GM18498 (cell line): ENCODE results near the gene KLHL29.

Experiments
- ATAC-seq: cut with Tn5 transposase; IDR thresholded peaks from one replicate; pipeline ENCODE4 v1.9.1; 2021; ENCODE audit warnings: mild to moderate bottlenecking, moderate library complexity; ENCODE audit not compliant: unreplicated experiment

KLHL29 gene

DNA sequence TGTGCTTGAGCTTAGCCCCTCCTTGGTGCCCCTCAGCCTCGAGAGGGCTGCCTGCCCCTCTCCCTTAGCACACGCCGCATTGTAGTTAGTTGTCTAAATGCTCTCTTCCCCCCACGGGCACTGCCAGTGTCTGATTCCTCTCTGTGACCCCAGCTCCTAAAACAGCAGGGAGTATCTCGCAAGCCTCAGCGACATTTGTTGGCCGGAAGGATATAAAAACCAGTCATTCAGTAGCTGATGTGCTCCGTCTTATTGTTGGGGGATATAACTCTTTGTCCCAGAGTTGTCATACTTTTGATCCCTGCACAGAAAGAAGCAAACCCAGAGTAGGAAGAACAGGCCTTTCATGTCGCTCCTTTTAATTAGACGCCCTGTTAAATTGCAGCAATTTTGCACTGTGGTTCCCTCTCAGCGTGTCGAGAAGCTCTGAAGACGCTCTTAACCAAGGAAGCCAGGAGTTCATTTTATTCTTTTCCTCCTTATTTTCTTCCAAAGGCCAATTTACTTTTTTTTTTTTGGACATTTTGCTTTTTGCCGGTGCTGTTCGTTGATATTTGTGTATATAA lies 201.8 kb downstream of the KLHL29 start:
- no peak for ATAC-seq

DNA sequence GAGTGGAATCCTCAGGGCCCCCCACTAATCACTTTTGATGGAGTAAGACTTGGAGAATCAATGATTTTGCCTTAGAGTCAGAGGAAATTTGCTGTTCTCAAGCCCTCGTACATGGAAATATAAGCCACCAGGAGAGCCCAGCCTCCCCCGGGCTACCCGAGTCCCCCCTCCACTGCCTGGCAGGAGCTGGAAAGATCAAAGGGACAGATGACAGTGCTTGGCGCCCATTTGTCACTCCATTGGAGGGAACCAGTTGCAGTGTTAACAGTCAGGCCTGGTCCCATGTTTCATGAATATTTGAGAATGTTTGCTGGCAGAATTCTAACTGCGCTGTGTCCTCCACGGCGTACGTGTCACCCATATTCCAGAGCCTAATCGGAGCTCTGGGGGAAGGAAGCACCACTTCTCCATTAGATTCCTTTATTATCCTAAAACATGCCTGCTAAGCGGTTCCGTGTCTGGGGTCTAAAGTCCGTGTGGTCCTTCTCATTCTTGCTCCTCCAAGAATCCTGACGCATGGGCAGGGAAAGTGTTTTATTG lies 202.4 kb downstream of the KLHL29 start:
- no peak for ATAC-seq

DNA sequence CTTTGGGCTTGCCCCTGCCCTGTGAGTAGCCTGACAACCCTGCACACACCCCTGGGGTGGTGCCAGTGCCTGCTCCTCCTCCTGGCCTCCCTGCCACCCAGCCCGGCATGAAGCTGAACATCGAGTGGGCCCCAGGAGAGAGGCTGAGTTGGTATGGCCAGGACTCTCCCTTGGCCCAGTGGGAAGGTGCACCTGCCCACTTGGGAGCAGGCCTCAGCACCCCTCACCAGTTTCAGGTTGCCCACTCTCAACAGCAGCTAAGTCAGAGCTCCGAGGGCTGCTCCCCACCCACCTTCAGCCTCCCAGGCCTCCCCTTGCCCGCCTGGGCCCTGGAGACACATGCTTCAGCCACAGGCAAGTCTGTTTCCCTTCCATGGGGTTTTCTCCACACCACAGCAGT lies 203.1 kb downstream of the KLHL29 start:
- ATAC-seq: no peak

DNA sequence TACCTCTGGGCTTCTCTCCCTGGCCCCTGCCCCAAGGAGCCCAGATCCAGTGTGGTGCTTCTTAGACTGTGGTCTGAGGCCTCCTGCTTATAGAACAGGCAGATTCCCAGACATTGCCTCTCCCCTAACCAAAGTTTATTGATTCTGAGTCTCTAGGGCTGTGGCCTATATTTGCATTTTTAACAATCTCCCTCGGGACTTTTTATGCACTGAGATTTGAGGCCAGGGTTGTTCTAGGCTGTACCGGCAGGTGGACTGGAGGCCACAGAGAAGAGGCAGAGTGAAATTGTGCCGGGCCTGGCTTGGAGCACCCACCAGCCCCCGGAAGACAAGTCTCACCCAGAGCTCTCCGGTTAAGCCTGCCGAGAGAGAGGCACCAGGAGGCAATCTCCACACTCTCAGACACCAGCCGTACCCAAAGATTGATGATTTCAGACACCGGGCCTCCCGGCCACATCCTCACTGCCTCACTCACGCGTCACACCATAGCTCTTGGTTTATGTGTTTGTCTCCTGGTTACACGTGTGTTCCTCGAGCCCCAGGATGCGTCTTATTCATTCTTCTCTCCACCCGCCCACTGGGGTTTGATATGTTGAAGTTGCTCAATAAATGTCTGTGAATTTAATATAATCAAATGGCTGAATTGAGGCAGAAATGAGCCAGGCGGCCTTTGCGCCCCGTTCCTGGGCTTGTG lies 203.7 kb downstream of the KLHL29 start:
- no peak for ATAC-seq

DNA sequence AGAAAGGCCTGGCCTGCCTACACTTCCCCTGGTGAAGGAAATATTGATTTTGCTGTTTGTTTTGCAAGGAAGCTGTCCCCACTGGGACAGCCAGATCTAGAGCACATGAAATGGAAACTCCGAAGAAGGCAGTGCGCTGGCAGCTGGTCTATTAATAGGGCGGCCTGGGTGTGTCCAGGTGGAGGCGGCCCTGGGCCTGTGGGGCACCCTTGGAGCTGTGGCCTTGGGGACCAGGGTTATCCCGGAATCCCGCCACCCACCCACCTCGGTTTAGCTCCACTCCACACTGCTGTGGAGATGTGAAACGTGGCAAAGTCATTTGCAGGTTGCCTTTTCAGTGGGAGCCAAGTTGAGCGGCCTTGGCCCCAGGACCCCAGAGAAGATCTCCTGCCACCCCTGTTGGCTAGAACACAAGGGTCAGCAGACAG lies 204.3 kb downstream of the KLHL29 start:
- ATAC-seq: no peak

DNA sequence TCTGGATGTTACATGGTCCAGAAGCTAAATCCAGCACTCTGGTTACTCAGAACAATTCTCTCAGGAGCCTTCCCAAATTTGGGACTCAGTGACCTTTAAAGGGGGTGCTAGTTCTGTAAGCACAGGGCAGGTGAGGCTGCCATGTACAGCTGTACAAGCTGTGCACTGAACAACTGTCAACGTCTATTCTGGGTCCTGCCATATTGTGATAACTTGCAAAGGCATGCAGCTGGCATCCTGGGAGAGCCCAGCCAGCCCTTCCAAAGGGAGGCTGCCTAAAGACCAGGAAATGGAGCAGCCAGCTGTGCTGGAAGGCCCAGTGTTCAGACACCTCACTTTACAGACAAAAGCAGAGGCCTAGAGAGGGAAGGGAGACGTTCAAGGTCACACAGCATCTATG lies 204.8 kb downstream of the KLHL29 start:
- no peak for ATAC-seq

DNA sequence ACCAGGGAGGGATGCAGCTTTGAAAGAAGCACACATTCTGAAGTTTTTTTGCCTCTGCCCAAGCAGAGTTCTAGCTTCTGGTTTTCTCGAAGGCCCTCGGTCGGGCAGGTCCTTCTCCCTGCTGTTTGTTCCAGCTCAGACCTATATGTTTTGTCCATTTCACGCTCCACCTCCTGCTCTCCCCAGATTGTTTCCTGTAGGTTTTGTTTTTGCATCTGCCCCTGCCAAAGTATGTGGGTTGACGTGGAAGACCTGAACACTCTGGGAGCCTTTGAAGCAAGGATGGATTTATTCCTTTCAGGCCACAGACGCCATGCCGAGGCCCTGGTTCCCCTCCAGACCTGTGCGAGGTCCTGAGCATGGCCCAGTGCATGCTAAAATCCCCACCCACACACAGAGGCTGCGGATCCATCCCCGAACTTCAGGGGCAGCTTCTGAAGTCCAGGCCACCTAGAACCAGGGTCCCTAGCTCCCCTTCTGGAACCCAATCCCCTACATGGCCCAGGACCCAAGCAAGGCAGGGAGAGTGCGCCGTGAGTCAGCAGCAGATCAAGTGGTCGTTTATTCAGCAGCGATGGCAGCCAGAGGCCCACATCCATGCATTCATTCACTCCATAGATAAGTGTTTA lies 205.4 kb downstream of the KLHL29 start:
- no peak for ATAC-seq

DNA sequence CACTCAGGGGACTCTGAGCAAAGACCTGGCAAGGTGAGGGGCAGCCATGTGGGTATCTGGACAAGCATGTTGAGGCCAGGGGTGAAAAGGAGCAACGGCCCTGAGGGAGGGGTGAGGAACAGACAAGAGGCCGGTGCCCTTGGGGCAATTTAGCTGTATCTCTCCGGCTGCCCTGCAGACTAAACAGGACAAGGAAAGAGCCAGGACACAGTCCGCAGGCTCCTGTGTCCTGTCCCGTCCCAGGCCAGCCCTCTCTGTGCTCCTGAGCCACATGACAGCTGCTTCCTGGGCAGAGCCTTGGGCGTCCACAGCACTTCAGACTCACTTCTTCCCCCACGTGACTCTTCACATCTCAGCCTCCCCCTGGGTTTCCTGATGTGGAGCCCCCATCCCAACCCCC lies 206.1 kb downstream of the KLHL29 start:
- ATAC-seq: no peak

DNA sequence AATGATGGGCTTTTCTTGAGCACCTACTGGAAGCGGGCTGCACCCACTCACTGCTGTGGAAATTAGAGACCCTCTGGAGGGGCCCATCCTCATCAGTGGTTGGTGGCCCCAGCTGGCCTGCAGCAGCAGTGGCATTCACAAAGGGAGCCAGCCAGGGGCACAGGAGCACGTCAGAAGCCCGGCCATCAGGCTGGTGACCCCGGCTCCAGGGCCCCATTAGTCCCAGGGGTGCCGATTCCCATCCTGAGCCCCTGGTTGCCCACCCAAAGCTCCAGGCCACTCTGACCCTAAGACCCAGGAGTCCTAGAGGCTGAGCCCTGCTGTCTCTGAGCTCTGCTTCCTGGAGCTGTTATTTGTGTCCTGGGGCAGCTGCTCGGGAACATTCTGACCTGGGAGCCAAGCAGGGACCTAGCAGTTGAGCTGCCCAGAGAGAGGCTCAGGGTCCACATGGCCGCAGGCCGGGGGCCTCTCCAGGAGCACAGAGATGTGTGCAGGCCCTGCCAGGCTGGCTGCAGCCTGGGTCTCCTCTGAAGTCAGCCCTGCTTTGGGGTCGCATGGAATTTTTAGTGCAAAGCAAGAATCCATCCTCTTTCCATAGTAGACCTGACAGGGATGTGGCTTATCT lies 207.2 kb downstream of the KLHL29 start:
- ATAC-seq: no peak

DNA sequence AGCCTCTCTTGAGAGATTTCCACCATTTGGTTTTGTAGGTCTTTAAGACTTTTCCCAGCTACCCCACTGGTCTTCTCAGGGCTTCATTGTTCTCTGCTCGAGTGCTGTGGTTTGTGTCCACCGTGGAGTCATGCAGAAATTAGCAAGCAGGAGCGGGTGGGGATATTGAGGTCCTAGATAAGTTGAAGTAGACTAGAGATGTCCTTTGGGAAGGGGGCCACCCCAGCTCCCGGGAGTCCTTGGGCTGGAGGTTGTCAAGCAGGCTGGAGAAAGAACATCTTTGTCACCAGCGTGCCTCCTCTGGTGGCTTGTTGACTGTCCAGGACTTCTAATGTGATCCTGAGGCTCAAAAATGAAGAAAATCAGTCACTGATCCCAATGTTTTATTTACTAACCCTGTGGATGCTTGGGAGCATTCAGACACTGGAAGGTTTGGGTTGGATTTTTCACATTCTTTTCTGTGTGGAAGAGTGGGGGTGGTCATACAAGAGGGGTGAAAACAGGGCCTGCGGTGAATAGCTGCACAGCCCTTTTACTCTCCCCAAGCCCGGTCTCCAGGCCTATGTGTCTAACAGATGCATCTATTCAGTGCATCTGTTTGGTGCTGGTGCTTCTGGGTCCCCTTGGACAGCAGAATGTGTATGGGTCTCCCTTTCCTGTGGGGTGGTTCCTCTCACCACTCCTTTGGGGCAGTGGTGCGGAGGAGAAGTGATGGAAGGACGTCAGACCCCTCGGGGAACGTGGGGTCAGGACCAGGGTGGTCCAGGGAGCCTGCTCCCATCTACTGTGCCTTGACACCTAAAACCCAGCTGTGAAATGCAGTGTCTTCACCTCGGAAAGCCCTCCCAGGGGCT lies 208.1 kb downstream of the KLHL29 start:
- no peak for ATAC-seq

DNA sequence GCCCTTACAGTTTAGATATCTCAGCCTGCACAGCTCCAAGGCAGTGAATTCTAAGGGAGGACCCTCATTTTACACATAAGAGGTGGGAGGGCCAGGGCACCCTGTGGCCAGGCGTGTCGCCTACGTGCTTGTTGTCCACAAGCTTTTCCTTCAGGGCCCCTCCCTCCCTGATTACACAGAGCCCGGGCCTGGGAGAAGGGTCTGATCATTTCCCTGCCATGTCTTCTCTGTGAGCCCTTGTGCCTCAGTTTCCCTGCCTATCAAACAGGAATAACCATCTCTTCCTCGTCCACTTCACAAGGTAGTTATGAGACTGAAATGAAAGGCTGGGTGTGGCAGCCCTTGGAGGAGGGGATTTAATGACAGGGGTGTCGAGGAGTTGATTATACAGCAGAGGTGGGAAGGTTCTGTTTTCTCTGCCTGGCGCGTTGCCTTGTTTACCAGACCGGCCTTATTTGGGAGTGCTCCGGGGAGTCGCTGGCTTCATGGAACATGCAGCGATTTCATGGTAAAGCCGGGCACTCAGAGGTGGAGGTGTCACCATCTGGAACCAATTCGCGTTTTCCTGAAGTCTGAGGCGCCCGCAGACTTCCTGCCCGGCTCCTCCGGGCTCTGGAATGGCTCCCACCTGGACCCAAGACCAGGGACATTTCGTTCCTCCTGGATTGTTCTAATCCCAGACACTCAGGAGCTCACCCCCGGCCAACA lies 208.9 kb downstream of the KLHL29 start:
- ATAC-seq: no peak

DNA sequence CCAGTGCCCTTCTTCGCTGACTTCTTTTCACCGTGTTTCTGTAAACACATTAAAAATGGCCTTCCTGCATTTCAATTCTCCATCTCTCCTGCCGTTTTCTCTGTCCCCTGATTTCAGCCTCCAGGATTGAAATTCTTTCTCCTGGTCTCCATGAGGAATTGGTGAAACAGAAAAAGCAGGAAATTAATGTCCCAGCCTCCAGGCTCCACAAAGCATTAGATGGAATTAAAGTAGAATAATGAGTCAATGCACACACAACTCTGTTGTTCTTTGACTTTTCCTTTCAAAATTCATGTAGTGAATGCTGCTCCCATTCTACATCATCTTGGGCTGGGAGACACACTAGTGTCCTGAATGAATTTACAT lies 209.5 kb downstream of the KLHL29 start:
- no peak for ATAC-seq

DNA sequence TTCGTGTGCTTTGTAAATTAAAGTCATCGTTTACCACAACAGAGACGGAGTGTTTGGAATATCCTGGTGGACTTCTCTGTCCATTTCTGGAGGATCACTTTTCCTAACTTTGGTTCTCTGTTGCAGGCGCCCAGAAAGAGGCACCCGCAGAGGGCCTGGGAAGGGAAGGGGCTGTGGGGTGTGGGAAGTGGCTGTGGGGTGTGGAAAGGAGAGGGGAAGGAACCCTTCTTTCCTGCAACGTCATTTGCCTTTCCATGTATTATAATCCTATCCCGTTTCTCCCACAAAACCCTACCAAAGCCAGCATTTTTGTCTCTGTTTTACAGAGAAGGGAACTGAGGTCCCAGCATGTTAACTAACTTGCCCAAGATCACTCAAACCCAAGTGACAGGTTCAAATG lies 210.0 kb downstream of the KLHL29 start:
- ATAC-seq: no peak

DNA sequence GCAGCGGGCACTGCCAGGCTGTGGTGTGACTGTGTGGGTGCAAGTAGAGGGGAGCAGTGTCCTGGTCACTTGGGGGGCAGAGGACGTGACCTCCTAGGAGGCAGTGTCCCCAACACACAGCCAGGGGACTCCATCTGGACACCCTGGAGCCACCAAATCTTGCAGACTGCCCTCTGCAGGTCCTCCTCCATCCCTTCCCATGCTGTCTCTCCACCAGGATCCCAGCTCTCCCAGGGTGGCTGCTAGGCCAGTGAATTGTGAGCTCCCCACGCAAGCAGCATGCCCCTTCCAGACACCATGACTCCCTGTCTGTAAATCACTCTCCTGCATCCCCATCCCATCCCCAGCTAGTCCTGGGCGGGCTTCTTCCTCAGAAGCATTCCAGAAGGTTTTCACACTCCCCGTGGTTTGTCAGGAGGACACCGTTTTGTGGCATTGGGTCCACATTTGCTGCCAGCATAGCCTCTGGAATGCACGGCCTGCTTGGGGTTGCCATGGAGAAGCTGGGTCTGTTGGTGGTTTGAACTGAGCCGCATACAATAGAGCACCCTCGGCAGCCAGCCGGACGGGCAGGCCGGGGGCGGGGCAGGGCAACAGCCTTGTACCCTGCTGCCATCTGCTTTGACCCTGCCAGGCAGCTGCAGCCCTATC lies 210.7 kb downstream of the KLHL29 start:
- no peak for ATAC-seq

DNA sequence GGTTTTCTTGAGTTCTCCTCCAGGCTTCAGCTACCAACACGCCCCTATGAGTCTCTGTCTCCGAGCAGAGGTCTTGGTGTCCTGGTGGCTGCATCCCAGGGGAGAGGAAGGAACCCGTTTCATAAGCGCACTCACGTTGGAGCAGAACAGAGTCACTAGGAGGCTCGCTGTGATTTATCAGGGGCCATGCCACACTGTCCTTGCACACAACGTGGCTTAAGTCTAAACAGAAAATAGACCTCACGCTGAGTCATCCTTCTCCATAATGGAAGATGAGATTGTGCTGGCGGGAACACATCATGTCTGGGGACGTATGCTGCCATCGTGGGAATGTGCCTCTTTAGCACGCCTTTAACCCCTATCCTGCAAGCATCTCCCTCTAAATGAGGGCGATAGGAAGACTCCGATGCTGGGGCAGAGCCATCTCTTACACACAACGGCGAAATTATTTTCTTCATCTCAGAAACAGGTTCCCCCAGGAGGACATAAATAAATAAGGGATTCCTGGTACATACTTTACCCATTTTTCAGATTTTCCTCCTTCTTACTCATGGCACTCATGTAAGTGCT lies 211.4 kb downstream of the KLHL29 start:
- ATAC-seq: no peak

DNA sequence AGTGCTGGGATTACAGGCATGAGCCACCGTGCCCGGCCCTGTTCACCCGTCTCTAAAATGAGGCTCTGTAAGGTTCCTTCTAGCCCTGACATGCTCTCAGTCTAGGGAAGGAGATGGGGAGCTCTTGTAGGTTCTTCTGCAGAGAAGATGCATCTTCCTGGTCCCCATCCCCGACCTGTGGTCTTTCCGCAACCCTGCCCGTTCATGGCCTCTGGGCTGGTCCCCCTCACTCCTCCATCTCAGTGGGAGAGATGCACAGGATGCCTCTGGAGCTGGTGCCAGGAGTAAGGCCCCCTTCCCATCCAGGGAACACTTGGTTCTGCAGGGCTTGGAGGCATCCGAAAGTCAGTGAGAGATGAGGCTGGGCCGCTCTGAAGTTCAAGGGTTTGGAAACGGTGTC lies 212.7 kb downstream of the KLHL29 start:
- no peak for ATAC-seq

DNA sequence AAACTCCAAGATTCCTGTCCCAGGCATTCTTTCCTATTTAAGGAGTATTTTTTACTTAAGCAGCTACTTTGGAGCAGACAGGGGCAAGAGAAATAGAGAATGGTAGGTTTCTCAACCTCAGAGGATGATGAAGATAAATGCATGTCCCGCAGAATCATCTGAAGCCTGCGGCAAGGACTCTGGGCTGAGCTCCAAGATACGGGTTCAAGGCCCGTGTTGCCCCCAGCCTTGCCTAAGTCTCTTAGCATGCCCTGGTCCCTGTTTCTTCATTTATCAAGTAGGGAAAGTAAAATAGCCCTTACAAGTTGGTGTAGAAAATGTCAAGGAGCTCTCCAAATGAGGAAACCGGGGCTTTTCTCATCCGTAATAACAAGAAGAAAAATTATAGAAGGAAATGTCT lies 214.0 kb downstream of the KLHL29 start:
- no peak for ATAC-seq

DNA sequence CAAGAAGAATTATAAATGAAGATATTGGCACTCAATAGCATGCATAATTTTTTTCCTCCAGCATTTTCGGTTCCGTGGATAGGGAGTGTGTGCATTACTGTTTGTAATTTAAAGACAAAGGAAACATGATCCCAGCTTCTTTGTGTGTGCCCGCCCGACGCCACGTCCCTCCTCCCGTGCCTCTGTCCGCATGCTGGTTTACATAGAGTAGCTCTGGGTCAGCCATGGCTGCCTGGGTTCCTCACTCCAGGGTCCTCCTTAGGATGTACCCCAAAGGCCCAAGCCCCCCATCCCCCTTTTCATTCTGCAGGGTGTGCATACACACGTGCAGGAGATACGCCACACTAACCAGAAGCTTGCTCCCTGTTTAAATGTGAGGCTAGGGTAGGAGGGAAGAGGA lies 214.7 kb downstream of the KLHL29 start:
- ATAC-seq: no peak

DNA sequence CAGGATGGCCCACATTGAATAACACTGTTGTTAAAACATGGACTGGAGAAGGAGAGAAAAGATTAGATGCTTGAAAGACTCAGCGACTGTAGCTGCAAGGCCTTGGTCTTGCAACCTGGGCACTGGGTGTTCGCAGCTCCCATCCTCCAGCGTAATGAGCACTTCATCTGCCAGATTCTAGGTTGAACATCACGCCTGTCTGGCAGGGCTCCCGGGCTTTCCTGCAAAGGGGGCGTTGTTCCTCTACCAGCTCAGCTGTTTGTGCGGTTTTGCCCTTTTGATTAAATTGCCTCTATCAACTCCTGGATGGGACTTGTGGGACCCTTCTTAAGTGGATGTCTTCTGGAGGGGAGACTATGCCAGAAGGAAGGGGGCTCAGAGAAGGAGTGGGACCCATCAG lies 215.4 kb downstream of the KLHL29 start:
- ATAC-seq: no peak
